Activated CD8-positive, alpha-beta memory T cell treated with anti-CD3 and anti-CD28 coated beads, Interleukin-2, amount 50 U/mL, for 24 hours (primary cell): Measurements from ENCODE around the gene KAT6B.

ENCODE experiments used
- DNase-seq: peaks from one replicate; pipeline ENCODE4 v3.0.0-alpha.2; 2020; ENCODE audit errors: extremely low read depth

KAT6B gene

GRCh38 chr10:74823791-74824183, 2.6 kb upstream of the KAT6B start:
- no peak for DNase-seq

GRCh38 chr10:74824184-74824899, 2.1 kb upstream of the KAT6B start:
- no peak for DNase-seq

GRCh38 chr10:74824900-74825370, 1.5 kb upstream of the KAT6B start:
- no peak for DNase-seq

- DNase-seq = no peak
Observed at GRCh38 chr10:74825371-74826141, 844 bp upstream of the KAT6B start.

- no peak for DNase-seq
Observed at GRCh38 chr10:74827045-74827441, 643 bp downstream of the KAT6B start.

- no peak for DNase-seq
Observed at GRCh38 chr10:74827694-74828093, 1.3 kb downstream of the KAT6B start.

GRCh38 chr10:74828946-74829345, 2.5 kb downstream of the KAT6B start:
- DNase-seq = no peak

GRCh38 chr10:74831518-74832120, 5.2 kb downstream of the KAT6B start:
- DNase-seq = no peak

GRCh38 chr10:74835963-74836362, 9.6 kb downstream of the KAT6B start:
- DNase-seq = no peak

- DNase-seq = no peak
Observed at GRCh38 chr10:74836877-74837276, 10.5 kb downstream of the KAT6B start.

GRCh38 chr10:74837743-74838142, 11.3 kb downstream of the KAT6B start:
- no peak for DNase-seq

- no peak for DNase-seq
Observed at GRCh38 chr10:74839708-74840107, 13.3 kb downstream of the KAT6B start.

GRCh38 chr10:74841265-74841973, 15.0 kb downstream of the KAT6B start:
- no peak for DNase-seq

- no peak for DNase-seq
Observed at GRCh38 chr10:74842301-74842954, 16.0 kb downstream of the KAT6B start.

- DNase-seq = no peak
Observed at GRCh38 chr10:74846958-74847357, 20.6 kb downstream of the KAT6B start.

- DNase-seq = no peak
Observed at GRCh38 chr10:74851831-74852230, 25.4 kb downstream of the KAT6B start.

GRCh38 chr10:74852381-74852780, 26.0 kb downstream of the KAT6B start:
- DNase-seq = no peak

GRCh38 chr10:74854610-74855009, 28.2 kb downstream of the KAT6B start:
- no peak for DNase-seq

GRCh38 chr10:74855027-74855426, 28.6 kb downstream of the KAT6B start:
- no peak for DNase-seq

- DNase-seq = no peak
Observed at GRCh38 chr10:74855439-74855838, 29.0 kb downstream of the KAT6B start.

- no peak for DNase-seq
Observed at GRCh38 chr10:74856940-74857339, 30.5 kb downstream of the KAT6B start.

- no peak for DNase-seq
Observed at GRCh38 chr10:74857586-74857985, 31.2 kb downstream of the KAT6B start.
